ENCODE data around the gene CABLES1.
"Not testable (repeated sequence)": the region's sequence is repeated elsewhere in the genome, so short reads cannot be mapped to it uniquely, and the experiment has no call there.

DNA sequence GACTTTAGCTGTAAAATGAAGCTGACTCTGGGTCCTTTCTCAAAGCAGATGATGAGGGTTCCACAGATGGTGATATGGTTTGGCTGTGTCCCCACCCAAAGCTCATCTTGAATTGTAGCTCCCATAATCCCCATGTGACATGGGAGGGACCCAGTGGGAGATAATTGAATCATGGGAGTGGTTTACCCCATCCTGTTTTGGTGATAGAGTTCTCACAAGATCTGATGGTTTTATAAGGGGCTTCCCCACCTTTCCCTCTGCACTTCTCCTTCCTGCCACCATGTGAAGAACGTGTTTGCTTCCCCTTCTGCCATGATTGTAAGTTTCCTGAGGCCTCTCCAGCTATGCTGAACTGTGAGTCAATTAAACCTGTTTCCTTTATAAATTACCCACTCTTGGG is 133.8 kb downstream of the CABLES1 start:
- TF ChIP-seq CHD4 (IDR thresholded peaks at IDR 0.05; ENCODE audit: borderline replicate concordance); POLR2A (IDR thresholded peaks at IDR 0.05; ENCODE audit: low read length); ZFP36 (IDR thresholded peaks at IDR 0.05; ENCODE audit: borderline replicate concordance, partially characterized antibody); PBX3 (IDR thresholded peaks at IDR 0.05); CTCF (IDR thresholded peaks at IDR 0.05); RNF2 (IDR thresholded peaks at IDR 0.05; ENCODE audit: borderline replicate concordance, low read depth): not testable (repeated sequence)
- TF ChIP-seq, protein P1, sequence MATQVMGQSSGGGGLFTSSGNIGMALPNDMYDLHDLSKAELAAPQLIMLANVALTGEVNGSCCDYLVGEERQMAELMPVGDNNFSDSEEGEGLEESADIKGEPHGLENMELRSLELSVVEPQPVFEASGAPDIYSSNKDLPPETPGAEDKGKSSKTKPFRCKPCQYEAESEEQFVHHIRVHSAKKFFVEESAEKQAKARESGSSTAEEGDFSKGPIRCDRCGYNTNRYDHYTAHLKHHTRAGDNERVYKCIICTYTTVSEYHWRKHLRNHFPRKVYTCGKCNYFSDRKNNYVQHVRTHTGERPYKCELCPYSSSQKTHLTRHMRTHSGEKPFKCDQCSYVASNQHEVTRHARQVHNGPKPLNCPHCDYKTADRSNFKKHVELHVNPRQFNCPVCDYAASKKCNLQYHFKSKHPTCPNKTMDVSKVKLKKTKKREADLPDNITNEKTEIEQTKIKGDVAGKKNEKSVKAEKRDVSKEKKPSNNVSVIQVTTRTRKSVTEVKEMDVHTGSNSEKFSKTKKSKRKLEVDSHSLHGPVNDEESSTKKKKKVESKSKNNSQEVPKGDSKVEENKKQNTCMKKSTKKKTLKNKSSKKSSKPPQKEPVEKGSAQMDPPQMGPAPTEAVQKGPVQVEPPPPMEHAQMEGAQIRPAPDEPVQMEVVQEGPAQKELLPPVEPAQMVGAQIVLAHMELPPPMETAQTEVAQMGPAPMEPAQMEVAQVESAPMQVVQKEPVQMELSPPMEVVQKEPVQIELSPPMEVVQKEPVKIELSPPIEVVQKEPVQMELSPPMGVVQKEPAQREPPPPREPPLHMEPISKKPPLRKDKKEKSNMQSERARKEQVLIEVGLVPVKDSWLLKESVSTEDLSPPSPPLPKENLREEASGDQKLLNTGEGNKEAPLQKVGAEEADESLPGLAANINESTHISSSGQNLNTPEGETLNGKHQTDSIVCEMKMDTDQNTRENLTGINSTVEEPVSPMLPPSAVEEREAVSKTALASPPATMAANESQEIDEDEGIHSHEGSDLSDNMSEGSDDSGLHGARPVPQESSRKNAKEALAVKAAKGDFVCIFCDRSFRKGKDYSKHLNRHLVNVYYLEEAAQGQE (IDR thresholded peaks at IDR 0.05), result not testable (repeated sequence)
